Measurements from ENCODE around the gene CXorf38. TPM values are rescaled to one million over a fixed set of nuclear protein-coding genes. Genes with fewer than 3 reads are reported as not detected.

The CXorf38 gene
- total RNA-seq, 1 experiment from 2014 or later = 18.3 TPM

- no TSS peak for BruUV-seq (replicated peaks)
- Histone ChIP-seq H3K9me2 (replicated peaks; ENCODE audit: low read length) (no peaks in the 10 kb centered on the region), H3K27me3 (ENCODE audit: low read length) (no peaks in the 10 kb centered on the region), H2AFZ (ENCODE audit: low read length) (no peak overlapping the region), H4K20me1 (ENCODE audit: low read length) (no peaks in the 10 kb centered on the region), H3K4me3 (ENCODE audit: low read length) (no peak overlapping the region), H3K27ac (ENCODE audit: low read length) (no peak overlapping the region), H3K36me3 (ENCODE audit: low read depth, low read length) (peaks cover 27% of the 10 kb centered on the region), H3K9me3 (ENCODE audit: low read length) (no peaks in the 10 kb centered on the region), H3K4me1 (ENCODE audit: insufficient read depth, low read length) (no peaks in the 10 kb centered on the region), H3K4me2 (ENCODE audit: low read length) (no peak overlapping the region), H3F3A (ENCODE audit: low read length, unreplicated experiment) (no peaks in the 10 kb centered on the region), H3K79me2 (ENCODE audit: low read length) (no peaks in the 10 kb centered on the region), H3K9ac (ENCODE audit: low read length) (no peak overlapping the region)
- DNase-seq = no peak
- no peak for ATAC-seq
- ChIA-PET CTCF (no interaction called here), POLR2A (ENCODE audit: unreplicated experiment) (no interaction called here)
- TF ChIP-seq EZH2 (IDR thresholded peaks at IDR 0.05; ENCODE audit: low read length, unreplicated experiment) (no peak), CTCF (conservative IDR thresholded peaks at IDR 0.05; ENCODE audit: low read depth, low read length) (no peak), EZH2phosphoT487 (IDR thresholded peaks at IDR 0.05; ENCODE audit: borderline replicate concordance, low read length) (no peak)
- intact Hi-C loops (cut with micrococcal nuclease) = no loop called here
Measured at GRCh38 chrX:40628506-40628905, 18.9 kb downstream of the CXorf38 start.

- POLR2A ChIA-PET (ENCODE audit: unreplicated experiment) = interaction anchor here (0.6 kb wide), 1 partner anchor 8 kb away, joined by 4 read pairs; no protein-coding TSS in a partner anchor
- no peak overlapping the region for H3K9ac ChIP-seq (ENCODE audit: low read length)
- H3K4me2 ChIP-seq (ENCODE audit: low read length) = no peak overlapping the region
- TF ChIP-seq CTCF (conservative IDR thresholded peaks at IDR 0.05; ENCODE audit: low read depth, low read length) (no peak), EZH2phosphoT487 (IDR thresholded peaks at IDR 0.05; ENCODE audit: borderline replicate concordance, low read length) (no peak), EZH2 (IDR thresholded peaks at IDR 0.05; ENCODE audit: low read length, unreplicated experiment) (no peak)
- peaks cover 21% of the 10 kb centered on the region for H3K36me3 ChIP-seq (ENCODE audit: low read depth, low read length)
- DNase-seq = no peak
- no peaks in the 10 kb centered on the region for H4K20me1 ChIP-seq (ENCODE audit: low read length)
- no peak overlapping the region for H3K27ac ChIP-seq (ENCODE audit: low read length)
- CTCF ChIA-PET = no interaction called here
- no peak for ATAC-seq
- H3K9me3 ChIP-seq (ENCODE audit: low read length) = no peaks in the 10 kb centered on the region
- H3F3A ChIP-seq (ENCODE audit: low read length, unreplicated experiment) = no peaks in the 10 kb centered on the region
- intact Hi-C loops (cut with micrococcal nuclease) = no loop called here
- H3K27me3 ChIP-seq (ENCODE audit: low read length) = no peaks in the 10 kb centered on the region
- H3K4me1 ChIP-seq (ENCODE audit: insufficient read depth, low read length) = no peaks in the 10 kb centered on the region
- H3K9me2 ChIP-seq (replicated peaks; ENCODE audit: low read length) = no peaks in the 10 kb centered on the region
- no TSS peak for BruUV-seq (replicated peaks)
- H3K79me2 ChIP-seq (ENCODE audit: low read length) = no peaks in the 10 kb centered on the region
- H2AFZ ChIP-seq (ENCODE audit: low read length) = no peak overlapping the region
- H3K4me3 ChIP-seq (ENCODE audit: low read length) = no peak overlapping the region
Measured at GRCh38 chrX:40625294-40625693, 22.1 kb downstream of the CXorf38 start.

GRCh38 chrX:40623665-40624064 is 23.7 kb downstream of the CXorf38 start:
- no peaks in the 10 kb centered on the region for H3K79me2 ChIP-seq (ENCODE audit: low read length)
- no peak for TF ChIP-seq CTCF (conservative IDR thresholded peaks at IDR 0.05; ENCODE audit: low read depth, low read length)
- no peak for TF ChIP-seq EZH2 (IDR thresholded peaks at IDR 0.05; ENCODE audit: low read length, unreplicated experiment)
- no peak for TF ChIP-seq EZH2phosphoT487 (IDR thresholded peaks at IDR 0.05; ENCODE audit: borderline replicate concordance, low read length)
- H4K20me1 ChIP-seq (ENCODE audit: low read length) = no peaks in the 10 kb centered on the region
- no peak overlapping the region for H3K4me3 ChIP-seq (ENCODE audit: low read length)
- no peak overlapping the region for H3K9ac ChIP-seq (ENCODE audit: low read length)
- DNase-seq = no peak
- no peak overlapping the region for H3K4me2 ChIP-seq (ENCODE audit: low read length)
- no peaks in the 10 kb centered on the region for H3K9me2 ChIP-seq (replicated peaks; ENCODE audit: low read length)
- H2AFZ ChIP-seq (ENCODE audit: low read length) = no peak overlapping the region
- ATAC-seq = no peak
- H3K27ac ChIP-seq (ENCODE audit: low read length) = no peak overlapping the region
- CTCF ChIA-PET = no interaction called here
- H3K4me1 ChIP-seq (ENCODE audit: insufficient read depth, low read length) = no peaks in the 10 kb centered on the region
- POLR2A ChIA-PET (ENCODE audit: unreplicated experiment) = no interaction called here
- no TSS peak for BruUV-seq (replicated peaks)
- no peaks in the 10 kb centered on the region for H3K9me3 ChIP-seq (ENCODE audit: low read length)
- 0 out of 2 replicates have a peak, but pooled peaks cover 8% of the 10 kb centered on the region for H3K36me3 ChIP-seq (ENCODE audit: low read depth, low read length)
- no peaks in the 10 kb centered on the region for H3K27me3 ChIP-seq (ENCODE audit: low read length)
- intact Hi-C loops (cut with micrococcal nuclease) = no loop called here
- H3F3A ChIP-seq (ENCODE audit: low read length, unreplicated experiment) = no peaks in the 10 kb centered on the region

All from PC-3 (cell line).